SHP77 treated with DMSO at 0.1 percent for 48 hours (cell line): ENCODE measurements around the gene VCP.

ENCODE experiments used
- DNase-seq: peaks from one replicate; lab custom pipeline; 2025; lab: John Stamatoyannopoulos, UW

The VCP gene

DNA sequence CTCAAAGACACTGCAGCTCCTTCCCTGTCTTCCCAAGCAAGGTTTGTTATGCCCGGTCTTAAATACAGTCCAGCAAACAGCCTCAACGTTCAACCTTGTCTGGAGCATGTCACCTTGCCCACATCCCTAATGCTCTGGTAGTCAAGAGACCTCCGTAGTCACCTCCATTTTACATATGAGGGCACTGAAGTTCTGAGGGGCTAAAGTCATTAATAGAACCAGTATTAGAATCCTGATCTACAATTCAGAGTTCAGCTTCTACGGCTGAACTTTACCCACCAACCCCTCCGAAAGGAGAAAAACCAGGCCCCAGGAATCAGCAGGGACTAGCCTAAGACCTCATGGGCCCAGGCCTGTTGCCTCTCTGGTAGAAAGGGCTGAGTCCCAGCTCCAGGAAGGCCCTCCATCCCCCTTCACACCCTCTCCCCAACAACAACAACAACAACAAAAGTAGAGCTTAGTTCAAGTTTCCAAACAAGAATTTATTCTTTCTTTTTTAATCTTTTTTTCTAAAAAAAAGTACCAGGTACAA, 31.3 kb upstream of the VCP start:
- DNase-seq, result no peak

DNA sequence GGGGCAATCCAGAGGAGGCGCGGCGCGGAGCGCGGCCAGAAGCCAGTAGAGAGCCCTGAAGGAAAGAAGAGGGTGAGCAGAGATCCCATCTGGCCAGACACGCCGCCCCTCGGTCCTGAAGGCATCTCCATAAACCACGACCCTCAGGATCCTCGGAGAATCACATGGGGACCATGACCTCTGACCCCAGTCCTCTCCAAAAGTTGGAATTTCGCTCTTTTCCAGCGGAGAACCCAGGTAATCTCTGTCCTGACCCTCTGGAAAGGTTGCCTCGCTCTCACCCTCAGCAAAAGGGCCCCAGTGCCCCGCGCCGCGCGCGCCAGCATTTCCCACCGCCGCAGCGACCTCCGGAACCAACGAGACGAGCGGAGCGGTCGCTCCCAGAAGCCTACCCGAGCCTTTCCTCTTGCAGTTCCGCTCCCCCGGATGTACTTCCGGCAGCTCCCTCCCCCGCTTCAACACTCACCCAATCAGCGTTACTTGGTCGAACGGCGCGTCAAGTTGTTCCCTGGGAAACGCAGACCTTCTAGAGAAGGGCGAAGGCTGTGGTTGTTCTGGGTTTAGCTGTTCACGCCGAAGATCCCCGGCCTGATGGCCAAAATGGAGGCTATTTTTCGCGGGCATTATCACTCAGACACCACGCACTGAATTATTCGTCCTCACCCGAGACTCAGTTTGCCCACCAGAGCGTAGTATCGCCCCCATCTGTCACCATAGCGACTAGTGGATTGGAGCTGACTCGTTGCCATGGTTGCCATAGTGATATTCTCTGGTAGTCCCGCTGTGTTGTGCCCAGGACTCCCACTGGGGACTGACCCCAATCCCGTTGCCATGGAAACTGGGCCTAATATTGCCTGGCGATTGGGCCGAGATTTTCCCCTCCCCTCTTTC, 30.6 kb upstream of the VCP start, which contains the start of gene STOML2:
TSS of gene STOML2 (minus strand) at position 363 of the 891 bp plus-strand sequence. CDS start at position 326, 37 bp downstream.
- DNase-seq, result peak; percentile 77

DNA sequence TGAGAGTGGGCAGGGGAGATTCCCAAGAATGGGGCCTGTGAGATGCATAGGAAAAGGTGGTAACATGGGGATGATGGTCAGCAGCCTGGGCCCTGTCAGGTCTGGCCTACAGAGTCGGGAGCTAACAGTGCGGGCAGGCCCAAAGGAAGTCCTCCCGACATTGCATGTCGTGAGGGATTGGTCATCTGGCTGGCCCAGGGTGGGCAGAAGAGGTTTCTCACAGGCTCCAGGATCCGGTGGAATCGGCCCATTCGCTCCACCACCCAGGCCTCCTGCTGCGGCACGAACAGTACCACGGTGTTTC, 30.0 kb upstream of the VCP start:
- no peak for DNase-seq

DNA sequence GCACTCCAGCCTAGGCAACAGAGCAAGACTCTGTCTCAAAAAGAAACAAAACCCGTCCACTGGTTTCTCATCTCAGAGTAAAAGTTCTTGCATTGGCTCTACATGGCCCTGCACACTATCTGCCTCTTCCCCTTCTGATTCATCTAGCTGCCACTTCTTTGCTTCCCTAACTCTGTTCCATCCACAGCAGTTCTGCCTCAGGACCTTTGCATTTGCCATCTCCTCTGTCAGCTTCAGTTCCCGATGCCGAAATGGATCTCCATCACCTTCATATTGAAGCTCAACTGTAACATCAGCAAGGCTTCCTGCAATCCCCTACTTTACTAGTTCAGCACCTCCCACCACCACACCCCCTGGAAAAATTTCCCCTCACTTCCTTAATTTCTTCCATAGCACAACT, 25.1 kb upstream of the VCP start:
- DNase-seq, result no peak

DNA sequence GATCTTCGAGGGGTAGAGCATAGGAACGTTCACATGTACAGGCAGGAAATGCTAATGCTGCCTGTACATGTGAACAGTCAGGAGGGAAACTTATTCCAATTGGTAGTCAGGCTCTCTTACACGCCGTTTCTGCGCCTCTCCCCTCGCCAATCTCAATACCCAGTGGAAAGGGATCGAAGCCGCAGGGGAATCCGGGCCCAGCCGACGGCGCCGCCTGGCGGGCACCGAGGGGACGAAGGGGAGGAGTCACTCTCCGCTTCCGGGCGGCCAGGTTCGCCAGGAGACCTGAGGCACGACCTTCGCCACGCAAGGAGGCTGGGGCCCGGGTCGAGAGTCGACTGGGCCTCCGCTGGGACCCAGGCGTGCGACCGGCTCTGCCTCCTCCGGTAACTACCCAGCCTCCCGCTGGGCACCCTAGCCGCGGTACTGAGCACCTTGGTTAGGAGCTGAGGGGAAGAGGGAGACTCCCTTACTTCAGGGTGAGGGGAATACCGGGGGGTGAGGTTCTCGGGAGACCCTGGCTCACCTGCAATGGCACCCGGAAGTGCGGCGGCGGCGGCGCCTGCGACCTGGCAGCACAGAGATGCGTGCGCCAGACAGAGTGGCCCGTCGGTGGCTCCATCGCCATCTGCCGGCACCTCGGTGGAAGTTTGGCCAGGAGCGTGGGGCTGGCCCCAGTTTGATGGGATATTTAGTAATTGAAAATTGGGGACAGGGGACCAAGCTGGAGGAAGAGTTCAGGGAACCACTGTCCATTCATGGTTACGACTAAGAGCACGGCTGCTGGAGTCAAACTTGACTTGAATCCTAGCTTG, 23.8 kb upstream of the VCP start, which contains the start of gene PIGO:
TSS of gene PIGO (minus strand) at position 557 of the 815 bp plus-strand sequence. CDS start 1,026 bp downstream, outside the sequence.
- DNase-seq, result peak; percentile 60

DNA sequence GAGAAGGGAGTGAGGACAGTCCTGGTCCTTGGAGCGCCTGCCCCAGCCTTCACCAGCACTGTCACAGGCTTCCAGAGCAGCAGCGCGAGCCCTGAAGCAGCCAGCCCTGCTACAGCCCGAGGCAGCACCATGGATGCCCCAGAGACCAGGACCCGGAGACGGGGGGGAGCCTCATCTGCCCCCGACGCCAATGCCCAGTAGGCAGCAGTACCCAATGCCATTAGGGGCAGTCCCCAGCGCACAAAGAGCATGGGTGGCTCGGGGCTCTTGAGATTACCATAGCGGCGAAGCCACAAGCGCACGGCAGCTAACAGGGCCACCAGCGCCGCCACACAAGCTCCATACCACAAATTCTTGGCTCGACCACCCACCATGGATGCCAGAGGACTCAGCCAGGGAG, 19.1 kb upstream of the VCP start:
- DNase-seq, result no peak

DNA sequence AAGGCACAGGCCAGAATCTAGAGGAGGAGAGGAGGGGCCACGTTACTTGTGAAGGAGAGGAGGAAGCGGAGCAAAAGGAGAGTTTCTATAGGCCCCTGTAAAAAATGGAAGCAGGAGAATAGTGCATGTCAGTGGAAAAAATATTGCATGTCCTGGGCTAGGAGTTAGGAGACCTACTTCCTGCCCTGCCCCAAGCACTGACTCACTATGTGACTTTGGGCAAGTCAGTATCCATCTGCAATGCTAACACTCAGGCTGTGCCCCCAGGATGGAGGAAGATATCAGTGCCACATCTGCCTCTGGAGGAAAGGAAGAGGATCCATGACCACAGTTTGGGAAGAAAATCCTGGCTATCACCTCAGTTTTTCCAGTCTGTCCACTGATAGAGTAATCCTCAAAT, 17.0 kb upstream of the VCP start:
- DNase-seq, result no peak

DNA sequence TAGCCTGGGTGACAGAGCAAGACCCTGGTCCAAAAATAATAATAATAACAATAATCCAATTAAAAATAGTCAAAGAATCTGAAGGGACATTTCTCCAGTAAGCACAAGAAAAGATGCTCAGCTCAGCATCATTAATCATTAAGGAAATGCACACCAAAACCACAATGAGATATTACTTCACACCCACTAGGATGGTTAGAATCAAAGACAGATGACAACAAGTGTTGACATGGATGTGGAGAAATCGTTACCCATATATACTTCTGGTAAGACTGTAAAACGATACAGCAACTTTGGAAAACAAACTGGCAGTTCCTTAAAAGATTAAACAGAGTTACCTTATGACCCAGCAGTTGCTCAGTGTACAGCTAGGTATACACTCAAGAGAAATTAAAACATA, 12.7 kb upstream of the VCP start:
- no peak for DNase-seq

DNA sequence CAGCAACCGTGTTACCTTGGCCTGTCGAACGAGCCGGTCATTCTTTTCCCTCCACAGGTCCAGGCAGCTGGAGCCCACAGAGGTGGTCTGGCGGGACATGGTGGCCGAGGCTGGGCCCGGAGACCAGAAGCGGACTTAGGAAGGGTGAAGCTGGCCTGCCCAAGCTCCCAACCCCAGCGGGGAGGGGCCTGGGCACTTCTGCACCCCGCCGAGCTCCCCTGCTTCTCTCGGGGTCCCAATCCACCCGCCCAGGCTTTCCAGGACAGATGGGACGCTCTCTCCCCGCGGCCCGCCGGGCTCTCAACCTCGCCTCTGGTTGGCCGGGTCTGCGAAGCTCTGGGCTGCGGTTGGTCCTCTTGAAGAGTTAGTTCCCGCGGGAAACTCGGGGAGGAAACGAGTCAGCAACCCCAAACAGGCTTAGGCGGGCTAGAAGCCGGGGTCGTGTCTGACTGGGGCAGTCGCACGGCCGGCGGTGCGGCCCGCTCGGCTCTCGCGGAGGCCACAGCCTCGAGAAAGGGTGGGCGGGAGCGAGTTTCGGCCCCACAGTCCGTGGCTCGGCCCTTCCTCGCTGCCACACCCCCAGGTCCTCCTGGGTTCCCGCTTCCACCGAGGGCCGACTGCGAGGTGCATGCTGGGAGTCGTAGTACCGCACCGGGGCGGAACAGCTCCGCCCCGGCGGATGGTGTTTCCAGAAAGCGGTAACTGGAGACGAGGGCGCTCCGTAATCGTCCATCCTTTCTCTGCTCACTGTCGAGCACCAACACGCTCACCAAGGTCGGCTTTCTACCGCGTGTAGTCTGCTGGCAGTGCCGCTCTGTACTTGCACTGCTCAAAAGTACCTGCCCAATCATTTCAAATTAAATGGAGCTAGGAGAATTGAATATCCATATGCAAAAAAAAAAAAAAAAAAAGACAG, 7.3 kb upstream of the VCP start, which contains the start of gene FANCG:
TSS of gene FANCG (minus strand) at position 517 of the 916 bp plus-strand sequence. CDS start at position 99, 418 bp downstream.
- DNase-seq, result peak; percentile 81

DNA sequence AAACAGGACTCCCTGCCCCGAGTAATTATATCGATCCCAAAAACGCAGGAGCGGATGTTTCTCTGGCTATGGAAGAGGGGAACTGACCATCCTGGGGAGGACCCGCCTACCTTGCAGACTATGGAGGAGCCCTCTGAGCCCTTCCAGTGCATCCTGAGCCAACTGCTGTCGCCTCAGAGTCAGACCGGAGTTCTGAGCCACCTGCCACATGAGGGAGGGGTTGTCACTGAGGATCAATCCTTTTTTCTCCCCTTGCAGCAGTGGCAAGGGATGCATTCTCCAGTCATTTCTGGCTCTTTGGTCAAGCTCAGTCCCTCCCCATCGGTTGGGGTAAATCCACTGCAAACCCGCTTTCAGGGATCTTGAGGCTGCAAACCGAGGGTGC, 6.6 kb upstream of the VCP start:
- DNase-seq, result no peak

DNA sequence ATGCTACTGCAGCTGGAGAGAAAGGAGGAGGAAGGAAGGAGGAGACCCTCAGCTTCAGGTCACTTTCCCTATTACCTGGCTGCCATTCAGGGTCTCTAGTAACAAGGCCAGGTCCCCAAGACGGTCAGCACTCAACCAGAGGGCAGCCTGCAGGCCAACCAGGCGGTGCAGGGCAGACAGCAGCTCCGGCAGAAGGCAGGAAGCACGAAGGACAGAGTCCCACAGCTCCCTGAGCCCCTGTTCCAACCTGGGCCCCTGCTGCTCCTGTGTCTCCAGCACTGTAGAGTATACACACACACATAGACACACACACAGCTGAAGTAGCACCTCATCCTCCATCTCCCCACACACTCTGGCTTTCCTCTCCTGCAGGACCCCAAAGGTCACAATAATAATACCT, 5.6 kb upstream of the VCP start:
- no peak for DNase-seq

DNA sequence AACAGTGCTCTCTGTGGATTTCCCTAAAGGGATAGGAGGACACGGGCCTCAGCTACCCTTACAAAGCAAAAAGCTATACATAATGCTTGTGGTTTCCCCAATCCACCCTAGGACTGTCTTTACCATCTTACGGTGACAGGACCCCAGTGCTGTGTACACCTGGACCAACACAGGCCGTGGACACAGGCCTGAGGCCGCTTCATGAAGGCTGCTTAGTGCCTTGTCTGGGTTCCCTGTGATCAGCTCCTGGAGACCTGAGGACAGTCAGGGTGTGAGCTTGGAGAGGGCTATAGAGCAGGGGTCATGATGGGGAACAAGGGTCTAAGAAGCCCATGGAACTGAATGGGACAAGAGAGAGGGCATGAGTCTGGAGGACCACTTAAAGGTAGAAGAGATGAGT, 4.4 kb upstream of the VCP start:
- DNase-seq, result no peak

DNA sequence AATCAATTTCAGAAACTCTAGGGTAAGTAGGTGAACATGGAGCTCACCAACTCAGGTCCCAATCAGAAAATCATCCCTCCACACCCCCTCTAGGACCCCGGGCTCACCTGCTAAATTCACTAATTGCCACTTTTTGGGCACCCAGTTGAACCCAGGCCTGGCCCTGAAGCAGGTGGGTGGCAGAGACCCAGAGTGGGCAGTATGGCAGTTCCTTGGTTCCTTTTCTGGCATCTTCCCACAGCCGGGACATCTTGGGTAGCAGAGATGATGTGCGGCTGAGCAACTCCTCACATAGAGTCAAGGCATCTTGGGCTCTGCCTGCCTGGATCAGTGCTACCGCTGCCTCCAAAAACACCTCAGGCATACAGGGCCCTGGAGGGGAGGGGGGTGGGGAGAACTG, 2.9 kb upstream of the VCP start:
- DNase-seq, result no peak

DNA sequence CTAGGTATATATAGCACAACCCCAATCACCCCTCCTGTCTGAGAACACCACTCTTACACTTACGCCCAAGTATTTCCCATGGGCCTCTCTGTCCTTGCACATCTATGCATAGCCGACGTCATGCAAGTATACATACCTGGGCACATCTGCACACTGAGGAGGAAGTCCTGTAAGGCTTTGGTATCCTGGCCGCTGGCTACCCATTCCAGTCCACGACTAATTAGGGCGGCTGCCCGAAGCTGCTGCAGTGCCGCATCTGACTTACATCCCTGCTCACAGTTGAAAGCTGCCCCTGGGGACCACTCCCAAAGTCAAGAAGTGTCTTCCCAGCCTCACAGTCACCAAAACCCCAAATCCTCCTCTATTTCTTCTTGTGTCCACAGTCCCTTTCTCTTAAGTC, 2.4 kb upstream of the VCP start:
- DNase-seq, result no peak

DNA sequence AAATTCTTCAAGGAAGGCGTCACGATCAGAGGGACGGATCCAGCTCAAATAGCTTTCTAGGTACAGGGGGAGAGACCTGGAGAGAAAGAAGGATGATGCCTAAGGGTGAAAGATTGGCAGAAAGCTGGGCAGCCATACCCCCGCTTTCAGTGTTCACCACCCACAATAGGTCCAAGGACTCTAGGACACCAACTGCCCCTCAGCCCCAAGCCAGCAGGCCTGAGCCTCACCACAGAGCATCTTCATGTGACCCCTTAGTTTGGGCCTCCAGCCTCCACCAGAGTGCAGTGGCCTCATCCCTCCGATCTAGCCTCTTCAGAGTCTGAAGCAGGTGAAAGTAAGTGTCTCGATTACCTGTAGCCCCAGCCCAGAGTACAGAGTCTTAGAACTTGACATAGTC, 1.7 kb upstream of the VCP start:
- DNase-seq, result no peak

DNA sequence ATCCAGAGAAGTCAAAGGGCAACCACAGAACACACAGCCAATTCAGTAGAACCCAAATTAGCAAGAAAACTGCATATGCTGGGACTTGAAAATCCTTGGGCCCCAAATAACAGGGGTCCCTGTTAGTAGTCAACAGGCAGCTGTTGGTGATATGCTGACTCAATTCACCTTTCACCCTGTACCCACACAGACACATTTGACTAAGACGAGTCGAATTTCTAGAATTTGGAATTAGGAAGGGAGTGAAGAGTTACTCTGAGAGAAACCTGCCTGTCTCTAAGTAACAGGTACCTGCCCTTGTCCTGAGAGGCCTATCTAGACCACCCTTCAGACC, 821 bp upstream of the VCP start:
- DNase-seq, result no peak

DNA sequence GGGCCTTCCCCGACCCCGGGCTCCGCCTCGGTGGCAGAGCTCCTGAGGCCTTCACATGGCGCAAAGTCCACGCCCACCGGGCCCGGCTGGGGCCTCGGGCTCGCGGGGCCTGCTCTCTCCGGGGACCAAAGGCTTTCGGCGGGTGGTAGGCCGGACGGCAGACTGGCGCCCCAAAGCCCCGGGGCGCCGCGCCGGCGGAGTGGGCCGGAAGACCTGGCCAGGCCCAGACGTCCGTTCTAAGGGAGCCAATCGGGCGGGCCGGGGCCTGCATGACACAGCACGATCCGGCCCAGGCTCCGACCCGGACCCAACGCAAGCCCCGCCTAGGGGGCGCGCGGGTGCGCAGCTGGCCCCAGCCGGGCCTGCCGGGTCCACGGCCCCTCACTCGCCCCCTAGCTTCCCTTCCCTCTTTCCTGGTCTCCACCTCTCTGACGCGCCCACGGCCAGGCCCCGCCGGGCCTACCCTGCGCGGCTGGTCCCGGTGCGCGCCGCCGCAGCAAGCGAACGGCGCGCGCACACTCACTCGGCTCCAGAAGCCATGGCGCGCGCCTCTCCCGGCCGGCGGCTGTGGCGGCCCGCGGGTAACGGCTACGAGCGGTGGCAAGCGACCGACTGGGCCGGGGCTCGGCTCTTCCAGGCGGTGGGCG, 488 bp downstream of the VCP start:
- no peak for DNase-seq

DNA sequence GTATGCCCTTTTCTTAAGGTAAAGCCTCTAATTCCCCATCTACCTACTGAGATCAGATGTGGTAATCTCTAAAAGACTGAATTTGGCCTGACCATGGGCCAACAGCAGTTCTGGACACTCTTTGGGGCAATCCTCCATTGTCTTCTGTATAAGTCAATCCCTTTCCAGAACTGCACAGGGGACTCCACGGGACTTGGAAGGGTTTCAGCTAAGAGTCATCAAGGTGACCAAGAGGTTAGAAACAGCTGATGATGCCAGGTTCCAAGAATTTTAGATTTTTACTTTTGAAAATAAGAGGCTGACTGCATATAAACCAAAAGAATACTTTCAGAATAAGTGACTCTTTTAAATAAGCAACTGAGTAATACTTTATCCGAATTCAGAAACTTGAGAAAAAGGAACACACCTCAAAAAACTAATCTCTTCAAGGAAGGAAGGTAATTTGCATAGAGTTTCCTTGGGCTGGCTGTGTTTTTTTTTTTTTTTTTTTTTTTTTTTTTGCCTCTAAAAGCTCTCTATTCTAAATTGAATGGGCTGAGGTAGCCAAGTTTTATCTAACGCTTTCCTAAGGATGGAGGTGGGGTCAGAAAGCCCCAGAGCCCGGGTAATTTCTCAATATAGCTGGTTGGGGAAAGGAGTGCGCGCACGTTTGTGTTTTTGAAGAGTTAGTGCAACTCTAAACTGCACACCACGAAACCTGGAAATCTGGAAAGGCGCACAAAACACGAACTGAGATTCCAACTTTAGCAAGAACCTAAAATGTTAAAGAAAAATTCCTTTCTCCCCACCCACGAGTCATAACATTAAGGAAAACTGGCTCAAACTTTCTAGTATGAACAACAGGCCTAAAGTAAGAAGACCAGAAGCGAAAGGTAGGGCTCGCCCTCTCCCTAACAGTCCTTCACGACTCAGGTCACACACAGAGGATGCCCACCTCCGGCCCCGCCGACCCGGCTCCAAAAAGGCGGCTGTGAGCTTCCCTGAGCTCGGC, 1.3 kb downstream of the VCP start:
- no peak for DNase-seq

DNA sequence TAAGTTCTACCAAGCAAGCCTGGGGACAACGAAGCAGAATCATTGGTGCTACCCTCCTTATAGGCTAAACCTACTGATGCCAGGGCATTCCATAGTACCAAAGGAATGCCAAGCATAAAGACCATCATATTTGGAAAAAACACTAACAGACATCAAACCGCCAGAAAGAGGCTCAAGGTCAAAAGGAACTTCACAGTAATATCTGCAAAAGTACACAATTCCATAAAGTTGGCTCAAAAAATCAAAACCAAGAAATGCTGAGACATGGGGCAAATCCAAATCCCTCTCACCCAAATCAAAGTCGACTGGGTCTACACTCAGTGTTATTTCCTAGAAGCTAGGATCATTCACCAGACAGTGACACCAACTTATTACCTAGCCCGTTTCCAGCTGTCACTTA, 3.4 kb downstream of the VCP start:
- no peak for DNase-seq

DNA sequence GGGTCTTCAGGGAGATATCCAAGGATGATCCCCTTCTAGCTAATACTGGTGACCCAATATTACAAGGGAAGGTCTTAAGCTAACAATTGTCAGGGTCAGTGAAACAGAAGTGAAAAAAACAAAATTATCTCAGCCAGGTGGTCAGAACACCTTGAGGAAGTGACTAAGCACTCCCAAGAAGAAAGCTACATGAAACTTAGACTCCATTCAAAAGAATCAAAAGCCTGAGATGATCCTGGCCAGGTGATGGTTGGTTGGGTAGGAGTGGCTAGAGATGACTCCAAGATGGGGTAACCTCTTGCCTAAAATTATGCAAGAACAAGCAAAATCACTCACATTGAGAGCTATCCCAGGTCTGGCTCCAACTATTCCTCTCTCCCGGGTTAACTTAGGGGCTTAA, 5.4 kb downstream of the VCP start:
- no peak for DNase-seq
